ENCODE data around the gene CST9. TPM values are rescaled to one million over a fixed set of nuclear protein-coding genes. Genes with fewer than 3 reads are reported as not detected.
A peak's percentile ranks its signal among the peaks of the same experiment; 100 is the strongest.

CST9 gene
- total and polyA plus RNA-seq, 2 of the 8 experiments (the other 6 are each of a cell fraction or from before 2014, with no cell fraction given): 0.05 to 0.19 TPM

- no peak for TF ChIP-seq SIX5 (IDR thresholded peaks at IDR 0.05; ENCODE audit: low read depth, low read length)
- peak; percentile 60; the same call in 1 of the 2 replicates for TF ChIP-seq MAFK (IDR thresholded peaks at IDR 0.05; ENCODE audit: low read depth, low read length)
- POLR2A ChIA-PET (ENCODE audit: partially characterized antibody): no interaction called here
- H3K4me3 ChIP-seq (ENCODE audit: extremely low read depth in 1 of 4, insufficient read depth in 2 of 4, low read depth in 3 of 4, low read length in 4 of 4): no peak overlapping the region
Observed at GRCh38 chr20:23651117-23651516, 45.4 kb upstream of the CST9 start.

More at GRCh38 chr20:23651117-23651516, 45.4 kb upstream of the CST9 start:
- Histone ChIP-seq H3K36me3 (ENCODE audit: control insufficient read depth in 2 of 4, insufficient read depth in 4 of 4, low read length in 3 of 4) (no peaks in the 10 kb centered on the region), H3K4me2 (ENCODE audit: insufficient read depth in 1 of 2, low read depth in 2 of 2, low read length in 2 of 2) (no peak overlapping the region), H4K20me1 (replicated peaks in 1 of 2; ENCODE audit: control insufficient read depth in 1 of 2, insufficient read depth in 2 of 2, low read length in 2 of 2) (no peaks in the 10 kb centered on the region), H2AFZ (ENCODE audit: low read length) (no peak overlapping the region), H3K4me1 (replicated peaks in 1 of 4; ENCODE audit: control insufficient read depth in 3 of 4, insufficient read depth in 4 of 4, low read length in 3 of 4) (peaks cover 0 to 5% (median 0%) of the 10 kb centered on the region in 4 experiments; a peak in 1 of 7 replicates), H3K4ac (replicated peaks; ENCODE audit: insufficient read length, low read depth, low read length) (no peak overlapping the region), H4K91ac (replicated peaks; ENCODE audit: insufficient read length, low read length) (no peak overlapping the region), H3K27me3 (replicated peaks in 1 of 4; ENCODE audit: control insufficient read depth in 3 of 4, extremely low read depth in 1 of 4, insufficient read depth in 3 of 4, low read length in 3 of 4) (no peaks in the 10 kb centered on the region; a peak in 1 of 7 replicates), H3K27ac (ENCODE audit: low read depth, low read length) (no peak overlapping the region), H2BK120ac (replicated peaks; ENCODE audit: low read depth, low read length) (no peak overlapping the region), H2BK15ac (ENCODE audit: low read length) (no peak overlapping the region), H3K23me2 (ENCODE audit: low read depth, low read length) (no peaks in the 10 kb centered on the region; the same call in 1 of the 2 replicates), H2BK20ac (ENCODE audit: low read length) (no peak overlapping the region), H3K79me1 (ENCODE audit: low read depth, low read length) (no peaks in the 10 kb centered on the region), H4K8ac (ENCODE audit: extremely low read depth, insufficient read depth, low read length) (no peak overlapping the region), H3K14ac (ENCODE audit: insufficient read length) (no peak overlapping the region), H2BK12ac (ENCODE audit: low read depth, low read length) (no peak overlapping the region), H3K56ac (replicated peaks; ENCODE audit: insufficient read length, low read depth, low read length) (no peak overlapping the region), H3K18ac (ENCODE audit: extremely low read depth, low read length) (no peak overlapping the region), H3K79me2 (ENCODE audit: control insufficient read depth in 1 of 2, insufficient read depth in 2 of 2, low read length in 2 of 2) (no peaks in the 10 kb centered on the region), H3K23ac (ENCODE audit: insufficient read length) (no peak overlapping the region), H2BK5ac (ENCODE audit: low read depth, low read length) (no peak overlapping the region), H3K9ac (replicated peaks in 1 of 4; ENCODE audit: extremely low read depth in 1 of 4, low read depth in 3 of 4, low read length in 3 of 4) (no peak overlapping the region), H2AK5ac (ENCODE audit: low read depth, low read length) (no peak overlapping the region), H3K9me3 (ENCODE audit: insufficient read depth in 2 of 2, low read depth in 1 of 2, low read length in 1 of 2) (no peaks in the 10 kb centered on the region), H4K5ac (ENCODE audit: insufficient read length, low read depth, low read length) (no peak overlapping the region)
- no peak for FAIRE-seq
- DNase-seq (ENCODE audit: low read depth in 1 of 2, low spot score in 2 of 2): no peak
- CTCF ChIA-PET (ENCODE audit: partially characterized antibody): interaction anchor here (6.1 kb wide), 1 partner anchor 17 kb away, joined by 29 read pairs; no protein-coding TSS in a partner anchor
- 94% methylated on average over 2 of the region's 2 CpGs; no CpG with 5 or more reads in 1 of the 2 experiments for WGBS, 2 experiments (ENCODE audit: extremely low coverage in 1 of 2, insufficient coverage in 1 of 2, insufficient read length in 1 of 2, insufficient replicate concordance in 2 of 2, low coverage in 1 of 2, low lambda C conversion rate in 2 of 2, missing lambda C conversion rate in 1 of 2)
